HG03280 (cell line): Measurements from ENCODE around the gene HDLBP.
"Not testable (repeated sequence)": the region's sequence is repeated elsewhere in the genome, so short reads cannot be mapped to it uniquely, and the experiment has no call there.

Source experiments
- ATAC-seq: cut with Tn5 transposase; IDR thresholded peaks from one replicate; pipeline ENCODE4 v1.9.1; 2021; ENCODE audit warnings: mild to moderate bottlenecking, moderate library complexity; ENCODE audit not compliant: unreplicated experiment

Gene HDLBP

DNA sequence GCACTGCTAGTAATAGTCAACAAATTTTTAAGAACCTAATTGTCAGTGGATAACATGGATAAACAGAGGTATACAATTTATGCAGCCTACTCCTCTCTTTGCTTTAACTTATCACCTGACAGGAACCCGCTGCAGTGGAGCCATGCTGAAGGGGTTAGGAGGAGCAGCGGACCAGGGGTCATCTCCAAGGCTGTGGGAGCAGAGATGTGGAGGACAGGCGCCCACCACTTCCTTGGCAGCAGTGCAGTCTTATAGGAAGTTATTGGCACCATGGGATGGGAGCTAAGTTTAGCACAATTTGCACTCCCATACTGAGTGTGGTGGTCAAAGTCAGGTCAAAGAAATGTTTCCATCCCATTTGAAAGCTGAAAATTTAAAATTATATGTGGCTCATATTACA, 35.6 kb downstream of the HDLBP start:
- ATAC-seq: no peak

DNA sequence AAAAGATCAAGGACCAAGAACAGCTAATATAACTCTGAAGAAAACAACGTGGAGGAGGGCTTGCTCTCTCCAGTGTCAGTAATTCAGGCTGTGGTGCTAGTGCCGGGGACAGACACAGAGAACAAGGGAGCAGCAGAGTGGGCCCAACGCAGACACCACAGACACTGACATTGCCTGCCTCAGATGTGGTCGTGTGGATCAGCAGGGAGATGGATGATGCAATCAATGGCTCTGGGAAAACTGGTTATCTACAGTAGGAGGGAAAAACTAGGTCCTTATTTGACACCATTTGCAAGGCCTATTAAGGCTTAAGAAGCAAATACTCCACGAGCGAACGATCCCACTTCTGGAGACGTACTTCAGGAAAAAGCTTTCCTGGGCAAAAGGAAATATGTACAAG, 36.1 kb downstream of the HDLBP start:
- ATAC-seq: no peak

DNA sequence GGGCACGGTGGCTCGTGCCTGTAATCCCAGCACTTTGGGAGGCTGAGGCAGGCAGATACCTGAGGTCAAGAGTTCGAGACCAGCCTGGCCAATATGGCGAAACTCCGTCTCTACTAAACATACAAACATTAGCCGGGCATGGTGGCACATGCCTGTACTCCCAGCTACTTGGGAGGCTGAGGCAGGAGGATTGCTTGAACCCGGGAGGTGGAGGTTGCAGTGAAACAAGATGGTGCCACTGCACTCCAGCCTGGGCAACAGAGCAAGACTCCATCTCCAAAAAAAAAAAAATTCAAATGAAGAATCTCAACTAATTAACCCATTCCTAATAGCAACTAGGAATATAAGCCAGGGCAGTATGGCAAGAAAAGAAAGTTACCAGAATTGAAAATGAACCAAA, 37.2 kb downstream of the HDLBP start:
- ATAC-seq: not testable (repeated sequence)

DNA sequence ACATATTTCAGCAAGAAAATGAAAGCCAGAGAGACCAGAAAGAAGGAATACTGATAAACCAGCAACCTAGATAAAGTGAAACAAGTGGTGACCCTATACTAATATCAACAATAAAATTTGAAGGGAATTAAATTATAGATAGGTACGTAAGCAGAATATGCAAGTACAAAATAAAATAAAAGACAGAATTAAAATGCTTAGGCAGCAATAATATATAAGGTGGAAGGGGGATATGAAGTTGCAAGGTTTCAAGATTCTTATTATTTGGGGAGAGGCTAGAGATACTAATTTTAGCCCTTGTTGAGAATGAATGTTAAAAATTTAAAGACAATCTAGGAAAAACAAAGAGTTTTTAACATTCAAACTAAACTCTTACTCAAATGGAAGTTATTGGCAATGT, 39.6 kb downstream of the HDLBP start:
- ATAC-seq: no peak

DNA sequence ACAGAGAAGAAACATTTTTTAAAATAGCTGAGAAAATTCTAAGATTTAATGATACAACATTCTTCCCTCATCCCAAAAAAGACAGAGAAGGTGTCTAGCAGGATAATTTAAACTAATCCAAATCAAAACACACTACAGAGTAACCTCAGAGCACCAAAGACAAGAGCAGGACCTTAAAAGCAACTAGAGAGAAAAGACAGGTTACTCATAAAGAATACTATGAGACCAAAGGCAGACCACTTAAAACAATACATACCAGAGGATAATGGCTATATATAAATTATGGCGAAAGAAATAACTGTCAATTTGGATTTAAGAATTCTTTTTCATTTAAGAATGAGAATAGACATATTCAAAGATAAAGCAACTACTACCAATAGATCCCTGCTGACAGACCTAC, 40.0 kb downstream of the HDLBP start:
- ATAC-seq: no peak

DNA sequence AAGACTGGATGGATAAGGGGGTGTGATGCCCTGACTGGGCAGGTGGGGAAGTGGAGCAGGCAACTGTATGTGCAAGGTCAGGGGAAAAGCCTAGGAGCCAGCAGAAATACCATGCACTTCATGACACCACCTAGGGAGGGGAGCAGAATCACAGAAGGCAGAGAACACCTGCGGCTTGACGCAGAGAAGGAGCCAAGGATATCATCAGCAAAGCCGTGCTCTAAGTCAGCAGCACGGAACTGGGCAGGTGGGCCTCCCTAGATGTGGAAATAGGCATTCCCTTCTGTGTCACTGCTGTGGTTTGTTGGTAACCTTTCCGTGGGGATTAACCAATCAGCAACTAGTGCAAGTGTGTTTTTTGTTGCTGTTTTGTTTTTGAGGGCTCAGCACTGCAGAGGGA, 41.3 kb downstream of the HDLBP start:
- ATAC-seq: no peak

DNA sequence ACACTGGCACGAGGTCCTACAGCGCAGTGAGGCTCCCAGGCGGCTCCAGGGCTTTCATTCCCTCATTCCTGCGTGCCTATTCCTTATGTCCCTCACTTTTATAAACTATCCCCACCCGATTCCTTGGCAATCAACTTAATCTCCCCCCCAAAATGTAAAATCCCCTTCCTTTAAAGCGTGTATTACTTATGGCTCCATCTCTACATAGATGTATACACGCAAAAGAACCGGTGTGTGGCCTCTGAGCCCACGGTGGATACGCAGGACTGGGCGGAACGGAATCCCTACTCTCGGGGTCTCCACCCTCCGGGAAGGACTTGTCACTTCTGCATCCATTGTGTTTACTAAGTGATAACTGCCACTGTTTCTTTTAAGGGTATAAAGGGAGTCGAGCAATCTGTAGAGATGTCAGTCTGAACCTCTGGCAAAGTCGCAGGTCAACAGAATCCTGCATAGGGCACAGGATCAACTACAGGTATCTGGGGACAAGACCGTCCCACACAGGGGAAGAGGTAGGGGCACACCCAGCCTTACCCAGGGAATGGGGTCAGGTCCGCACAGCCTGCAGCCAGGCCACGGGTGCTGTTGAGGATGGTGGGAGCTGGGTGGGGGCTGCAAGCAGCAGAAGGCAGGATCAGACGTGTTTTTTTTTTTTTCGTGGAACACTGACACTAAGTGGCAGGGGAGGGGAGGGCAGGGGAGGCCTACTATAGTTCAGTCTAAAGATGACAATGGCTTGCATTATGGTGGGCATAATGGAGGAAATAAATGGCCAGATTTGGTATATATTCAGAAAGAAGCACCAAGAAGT, 42.1 kb downstream of the HDLBP start:
- ATAC-seq: no peak

DNA sequence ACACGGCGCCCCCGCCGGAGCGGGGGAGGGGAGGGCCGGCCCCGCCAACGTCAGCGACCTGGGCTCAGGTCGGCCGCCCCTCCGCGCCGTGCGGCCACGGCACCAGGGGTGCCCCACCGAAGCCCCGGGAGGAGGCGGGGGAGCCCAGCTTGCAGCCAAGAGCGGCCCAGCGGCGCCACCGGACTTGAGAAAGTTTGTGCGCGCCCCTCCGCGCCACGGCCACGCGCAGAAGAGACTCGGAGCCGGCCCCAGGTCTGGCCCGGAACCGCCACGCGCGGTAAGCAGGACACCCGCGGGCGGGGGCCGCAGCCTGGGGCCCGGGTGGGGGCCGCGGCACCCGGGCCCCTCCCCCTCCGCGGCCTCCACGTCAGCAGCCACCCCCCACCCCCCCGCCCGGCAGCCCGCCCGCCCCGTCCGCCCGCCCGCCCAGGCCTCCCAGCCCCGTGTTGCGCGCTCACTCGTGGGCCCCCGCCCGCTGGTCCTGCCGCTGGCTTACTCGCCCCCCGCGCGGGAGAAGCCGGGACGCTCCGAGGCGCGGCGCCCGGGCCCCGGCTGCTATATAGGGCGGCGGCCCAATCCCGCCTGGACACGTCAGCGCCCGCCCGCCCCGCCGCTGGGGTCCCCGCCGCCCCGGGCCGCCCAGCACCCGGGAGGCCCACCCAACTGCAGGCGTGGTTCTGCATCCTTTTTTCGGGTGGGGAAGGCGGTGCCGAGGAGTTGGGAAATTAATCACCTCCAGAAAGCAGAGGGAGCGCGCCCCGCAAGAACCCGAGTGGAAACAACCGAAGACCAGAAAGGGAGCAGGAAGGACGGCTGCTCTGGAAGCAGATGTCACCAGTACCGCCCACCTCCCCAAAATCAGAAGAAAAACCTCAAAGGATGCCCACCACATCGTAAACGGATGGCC, 42.9 kb downstream of the HDLBP start:
- ATAC-seq: peak; percentile 47

DNA sequence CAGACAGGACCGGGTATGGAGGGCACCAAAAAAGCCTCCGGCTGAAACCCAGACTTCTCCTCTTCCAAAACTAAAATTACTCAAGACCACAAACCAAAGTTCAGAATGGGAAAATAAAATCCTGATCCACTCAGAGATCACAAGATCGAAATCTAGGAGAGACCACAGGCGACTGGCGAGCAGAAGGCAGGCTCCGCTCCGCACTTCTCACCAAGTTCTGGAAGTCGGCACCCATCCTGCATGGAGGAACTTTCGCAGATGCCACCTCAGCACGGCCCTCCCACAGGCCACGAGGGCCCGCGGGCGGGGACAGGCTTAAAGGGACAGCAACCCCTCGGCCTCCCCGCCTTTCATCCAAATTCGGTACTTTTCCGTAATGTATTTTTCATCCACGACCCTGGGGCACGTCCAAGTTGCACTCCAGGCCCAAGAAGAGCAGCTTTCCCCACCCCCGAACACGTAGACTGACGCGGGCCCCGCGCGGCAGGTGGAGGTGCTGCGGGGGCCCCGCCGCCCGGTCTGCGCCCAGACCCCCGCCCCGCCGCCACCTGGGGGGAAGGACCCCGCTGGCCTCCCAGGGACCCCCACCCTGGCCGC, 43.7 kb downstream of the HDLBP start:
- peak; percentile 44 for ATAC-seq

DNA sequence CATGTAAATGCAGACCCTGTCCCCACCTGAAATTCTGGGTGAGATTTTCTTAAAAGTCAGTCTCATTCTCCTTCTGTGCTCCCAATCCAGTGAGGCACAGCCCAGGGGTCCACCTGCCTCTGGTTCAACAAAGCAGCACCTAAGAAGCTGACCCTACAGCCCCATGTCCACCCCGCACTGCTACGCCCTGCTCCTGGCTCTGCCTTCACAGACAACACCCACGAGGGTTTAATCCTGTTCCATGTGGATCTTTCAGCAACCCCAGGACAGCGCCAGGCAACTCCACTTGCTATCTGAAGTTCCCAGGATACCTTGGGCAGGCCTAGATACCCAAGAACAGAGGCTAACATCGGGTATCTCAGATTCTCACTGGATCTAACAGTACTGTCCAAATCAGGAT, 44.9 kb downstream of the HDLBP start:
- ATAC-seq: no peak

DNA sequence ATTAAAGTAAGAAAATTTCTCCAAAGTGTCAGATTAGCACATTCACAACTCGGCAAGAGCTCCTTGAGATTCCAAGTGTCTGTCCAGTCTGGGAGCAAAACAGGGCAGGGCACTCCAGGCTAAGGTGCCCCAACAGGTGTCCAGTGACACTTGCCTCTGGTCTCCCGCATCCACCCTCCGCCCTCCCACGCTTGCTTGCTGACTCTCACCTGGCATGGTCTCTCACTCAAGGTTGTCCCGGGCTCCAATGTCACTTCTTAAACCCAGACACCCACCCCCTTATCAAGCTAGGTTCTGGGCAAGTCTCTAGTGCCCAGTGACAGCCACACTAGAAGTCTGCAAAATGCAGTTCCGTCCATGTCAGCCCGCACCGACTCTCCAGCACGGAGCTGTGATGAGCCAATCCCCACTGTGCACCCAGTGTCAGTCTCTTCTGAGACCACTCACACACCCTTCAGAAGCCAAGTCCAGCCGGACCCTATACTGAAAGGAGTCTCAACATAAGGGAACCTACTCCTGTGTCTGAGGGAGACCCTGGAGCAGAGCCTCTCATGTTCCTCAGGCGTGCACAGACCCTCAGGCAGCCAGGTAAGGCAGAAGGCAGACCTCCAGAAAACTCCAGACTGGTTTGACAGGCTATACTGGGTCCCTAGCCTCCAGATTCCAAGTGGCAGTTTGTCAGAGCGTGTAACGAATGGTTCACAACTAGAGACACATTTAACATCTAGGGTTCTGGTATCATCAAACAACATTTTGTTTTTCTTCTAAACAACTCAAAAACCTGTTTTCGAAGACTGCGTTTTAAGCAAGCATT, 45.6 kb downstream of the HDLBP start:
- ATAC-seq: no peak

DNA sequence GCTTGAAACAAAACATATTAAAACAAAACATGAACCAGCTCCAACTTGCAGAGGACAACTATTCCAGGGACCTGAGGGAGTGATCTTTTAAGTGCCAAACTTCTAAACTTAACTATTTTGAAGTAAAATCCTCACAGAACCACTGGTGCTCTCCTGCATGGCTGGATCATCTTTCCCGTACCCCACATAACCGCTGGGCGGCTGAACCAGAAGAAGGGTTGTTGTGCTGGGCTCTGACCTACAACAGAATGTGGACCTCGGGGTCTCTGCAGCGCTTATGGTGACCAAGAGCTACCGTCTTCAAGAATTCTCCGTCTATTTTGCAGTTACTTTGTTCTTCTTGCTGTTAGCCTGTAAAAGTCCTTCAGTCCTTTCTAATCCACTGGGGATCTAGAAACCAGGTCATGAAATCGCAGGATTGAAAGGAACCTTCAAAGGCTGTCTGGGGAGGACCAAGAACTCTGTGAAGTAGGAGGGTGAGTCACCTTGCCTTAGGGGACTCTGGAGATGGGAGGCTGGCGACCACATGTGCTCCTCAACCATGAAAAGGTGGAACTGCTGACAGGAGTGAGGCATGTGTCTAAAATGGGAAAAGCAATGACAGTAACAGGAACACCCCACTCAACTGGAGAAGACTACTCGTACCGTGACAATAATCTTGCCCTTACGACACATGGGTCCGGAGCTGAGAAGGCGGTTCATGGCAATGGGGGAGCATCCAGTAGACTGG, 46.6 kb downstream of the HDLBP start:
- ATAC-seq: no peak

DNA sequence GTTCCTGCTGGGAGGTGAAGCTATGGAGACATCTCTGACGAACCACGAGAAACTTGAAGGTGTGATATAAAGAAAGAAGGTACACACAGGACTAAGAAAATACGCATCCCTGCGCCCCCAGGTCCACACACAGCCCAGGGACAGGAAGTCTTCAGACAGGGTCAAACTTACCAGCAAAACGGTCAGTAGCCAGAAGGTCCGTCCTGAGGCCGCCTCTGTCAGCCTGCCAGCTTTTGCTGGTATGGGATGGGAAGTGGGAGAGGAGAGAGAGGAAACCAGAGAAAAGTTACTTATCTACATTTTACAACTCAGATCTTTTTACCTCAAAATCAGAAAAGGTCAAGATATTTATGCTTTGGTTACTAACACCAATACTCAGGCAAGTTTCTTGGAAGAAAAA, 47.2 kb downstream of the HDLBP start:
- ATAC-seq: no peak

DNA sequence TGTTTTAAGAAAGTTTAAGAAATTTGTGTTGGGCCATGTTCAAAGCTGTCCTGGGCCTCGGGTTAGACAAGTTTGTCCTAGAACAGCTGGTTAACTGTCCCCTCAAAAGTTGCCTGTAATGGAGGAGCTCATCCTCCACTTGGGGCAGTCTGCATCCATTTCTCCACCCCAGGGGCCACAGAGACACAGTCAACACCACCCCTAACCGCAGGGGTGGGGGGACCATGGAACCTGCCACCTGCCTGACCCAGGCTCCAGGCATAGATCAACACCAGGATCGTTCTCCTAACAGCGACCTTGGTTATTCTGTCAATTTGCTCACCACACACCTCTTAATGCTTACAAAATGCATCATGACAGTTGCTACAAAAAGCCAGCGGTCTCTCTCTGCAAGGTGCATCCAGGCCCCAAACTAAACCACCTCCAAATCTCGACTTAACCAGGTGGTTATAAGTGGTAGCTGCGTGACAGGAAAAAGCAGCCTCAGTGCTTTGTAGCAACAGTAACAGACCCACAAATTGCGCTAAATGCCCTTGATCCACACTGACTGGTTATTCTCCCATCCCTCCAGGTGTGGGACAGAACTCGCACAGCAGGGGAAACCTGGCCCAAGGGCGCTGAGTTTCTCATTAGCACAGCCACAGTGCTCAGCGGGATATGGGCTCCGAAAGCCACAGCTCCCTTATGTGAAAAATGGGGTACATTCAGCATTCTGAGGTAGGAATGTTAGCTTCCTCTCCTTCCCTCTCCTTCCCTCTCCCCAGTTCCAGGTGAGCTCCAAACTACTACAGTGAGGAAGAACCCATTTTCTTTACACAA, 48.0 kb downstream of the HDLBP start:
- ATAC-seq: no peak

DNA sequence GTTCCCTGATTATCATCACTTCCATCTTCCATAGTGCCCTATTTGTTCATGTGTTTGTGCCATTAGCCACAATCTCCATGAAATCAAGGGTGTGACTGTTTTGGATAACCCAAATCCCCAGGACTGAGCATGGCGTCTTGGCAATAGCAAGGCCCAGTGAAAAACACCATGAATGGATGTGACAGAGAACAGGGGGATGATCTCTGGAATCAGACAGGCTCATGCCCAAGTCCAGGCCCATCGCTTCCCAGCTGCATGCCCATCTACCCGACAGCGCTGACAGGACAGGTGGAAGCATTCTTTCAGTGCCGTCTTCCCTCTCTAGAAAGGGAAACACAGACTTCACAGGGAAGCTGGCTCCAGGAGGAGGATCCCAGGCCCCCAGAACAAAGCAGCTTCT, 50.0 kb downstream of the HDLBP start:
- ATAC-seq: no peak

DNA sequence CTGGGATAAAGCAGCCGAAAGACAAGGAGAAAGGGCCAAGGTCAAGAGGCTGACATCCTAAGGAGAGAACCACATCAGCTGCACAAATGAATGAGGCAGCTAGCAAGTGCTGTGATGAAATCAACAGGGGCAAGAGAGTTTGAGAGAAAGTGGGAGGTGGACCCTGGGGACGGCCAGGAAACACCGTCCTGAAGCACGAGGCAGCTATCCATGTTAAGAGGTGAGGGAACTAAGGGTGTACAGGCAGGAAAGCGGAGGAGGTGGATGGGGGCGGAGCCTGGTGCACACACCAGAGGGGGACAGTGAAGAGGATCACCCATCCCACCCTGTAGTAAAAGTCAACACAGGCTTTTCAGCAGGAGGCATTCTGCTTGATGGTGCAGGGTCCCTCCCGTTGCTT, 52.4 kb downstream of the HDLBP start:
- no peak for ATAC-seq

DNA sequence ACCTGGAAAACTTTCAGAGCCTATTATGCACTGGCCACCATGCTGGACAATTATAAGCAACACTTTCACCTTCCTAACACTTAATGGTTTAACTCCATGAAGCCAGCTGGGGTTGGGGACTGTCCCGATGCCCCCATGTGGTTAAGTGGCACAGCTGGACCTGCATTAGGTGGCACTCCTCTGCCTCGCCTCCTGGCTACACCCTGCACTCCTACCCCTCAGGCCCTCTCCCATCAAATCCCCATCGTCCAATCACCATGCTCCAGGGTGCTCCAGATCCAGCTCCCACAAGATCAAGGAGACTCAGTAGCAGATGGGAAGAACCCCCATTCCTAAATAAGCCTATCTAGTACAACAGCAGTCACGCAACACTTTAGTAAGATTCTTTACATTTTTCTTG, 53.8 kb downstream of the HDLBP start:
- ATAC-seq: no peak

DNA sequence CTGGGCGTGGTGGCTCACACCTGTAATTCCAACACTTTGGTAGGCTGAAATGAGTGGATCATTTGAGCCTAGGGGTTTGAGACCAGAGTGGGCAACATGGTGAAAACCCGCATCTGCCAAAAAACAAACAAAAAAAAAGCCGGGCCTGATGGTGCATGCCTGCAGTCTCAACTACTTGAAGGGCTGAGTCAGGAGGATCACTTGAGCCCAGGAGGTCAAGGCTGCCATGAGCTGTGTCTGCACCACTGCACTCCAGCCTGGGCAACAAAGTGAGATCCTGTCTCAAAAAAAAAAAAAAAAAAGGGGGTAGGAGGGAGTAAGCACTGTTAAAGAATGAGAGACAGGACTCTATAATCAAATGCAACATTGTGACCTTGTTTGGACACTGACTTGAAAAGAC, 54.6 kb downstream of the HDLBP start:
- no peak for ATAC-seq

DNA sequence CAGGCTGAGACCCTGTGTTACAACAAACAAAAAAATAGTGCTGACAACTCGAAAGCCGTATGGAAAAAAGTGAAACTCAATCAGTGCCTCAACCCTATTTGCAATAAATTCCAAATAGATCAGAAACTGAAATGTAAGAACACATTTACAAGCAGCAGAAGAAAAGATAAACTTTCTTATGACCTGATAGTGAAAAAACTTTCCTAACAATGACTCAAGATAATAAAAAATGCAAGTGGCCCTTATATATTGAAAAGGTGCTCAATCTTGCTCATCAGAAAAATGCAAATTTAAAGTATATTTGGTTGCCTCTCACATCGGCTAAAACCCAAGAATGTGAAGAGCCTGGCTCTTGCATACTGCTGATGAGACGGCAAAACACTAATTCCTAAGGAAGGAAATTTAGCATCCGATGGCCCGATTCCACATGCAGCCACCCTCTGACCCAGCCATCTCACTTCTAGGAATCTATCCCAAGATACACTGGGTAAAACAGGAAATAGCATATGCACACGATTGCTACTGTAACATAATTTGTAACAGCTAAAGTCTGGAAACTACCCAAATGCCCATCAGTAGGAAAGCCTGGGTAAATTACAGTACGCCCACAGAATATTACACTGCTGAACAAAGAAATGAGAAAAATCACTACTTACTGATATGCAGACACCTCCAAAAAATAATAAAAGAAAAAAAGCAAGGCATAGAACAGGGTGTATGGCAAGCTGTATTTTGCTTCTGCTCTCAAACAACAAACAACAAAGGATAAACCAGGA, 56.8 kb downstream of the HDLBP start:
- no peak for ATAC-seq
